Measurements from ENCODE around the gene HAP1.
"Not testable (repeated sequence)": the region's sequence is repeated elsewhere in the genome, so short reads cannot be mapped to it uniquely, and the experiment has no call there.

- not testable (repeated sequence) for TF ChIP-seq CTCF (IDR thresholded peaks at IDR 0.05; ENCODE audit: low read depth, low read length, missing input control); YY1 (IDR thresholded peaks at IDR 0.05); ATF3 (IDR thresholded peaks at IDR 0.05); MAX (IDR thresholded peaks at IDR 0.05); NR2F2 (IDR thresholded peaks at IDR 0.05); TAF1 (conservative IDR thresholded peaks at IDR 0.05); RXRA (IDR thresholded peaks at IDR 0.05); GABPA (IDR thresholded peaks at IDR 0.05 in 1 of 2, conservative IDR thresholded peaks at IDR 0.05 in 1 of 2); RAD21 (IDR thresholded peaks at IDR 0.05); REST (IDR thresholded peaks at IDR 0.05); SP1 (IDR thresholded peaks at IDR 0.05); JUND (IDR thresholded peaks at IDR 0.05)
Measured at GRCh38 chr17:41700843-41701242, 33.6 kb downstream of the HAP1 start.

Measured in liver (tissue), 3 donors.